CD4-positive, CD25-positive, alpha-beta regulatory T cell (primary cell): Measurements from ENCODE around the gene FBXO41. TPM values are rescaled to one million over a fixed set of nuclear protein-coding genes. Genes with fewer than 3 reads are reported as not detected.

Experiments used
- ATAC-seq, 2 donors: fragments of 150-1000 bp; cut with Tn5 transposase; one replicate each; pipeline ENCODE4 v1.10.0; 2021; ENCODE audit warnings: low read depth in 2 of 2, moderate number of reproducible peaks in 2 of 2, moderate library complexity in 1 of 2
- DNase-seq, 3 donors: peaks; one replicate each; pipeline versions ENCODE4 v3.0.0 to v3.0.0-alpha.2; 2012 to 2022; ENCODE audit warnings: mixed read lengths in 1 of 3
- H3K27ac ChIP-seq: one replicate; pipeline ENCODE4 v1.7.0; 2013; ENCODE audit warnings: mild to moderate bottlenecking, low read length; ENCODE audit not compliant: insufficient read depth, poor library complexity, severe bottlenecking
- H3K27me3 ChIP-seq: one replicate; pipeline ENCODE4 v1.7.0; 2013; ENCODE audit warnings: low read length; ENCODE audit not compliant: control insufficient read depth, insufficient read depth
- H3K36me3 ChIP-seq: one replicate; pipeline ENCODE4 v1.7.0; 2013; ENCODE audit warnings: mild to moderate bottlenecking, low read length, moderate library complexity; ENCODE audit not compliant: control insufficient read depth, insufficient read depth
- H3K4me1 ChIP-seq: 2 replicates; pipeline ENCODE4 v1.7.0; 2013; ENCODE audit warnings: mild to moderate bottlenecking, low read length; ENCODE audit not compliant: insufficient read depth, control insufficient read depth, poor library complexity, severe bottlenecking
- H3K4me3 ChIP-seq: one replicate; pipeline ENCODE4 v1.7.0; 2013; ENCODE audit warnings: low read depth, mild to moderate bottlenecking, low read length, moderate library complexity
- H3K9me3 ChIP-seq, 2 experiments: 1 replicate in 1 of 2; 2 replicates in 1 of 2; pipeline ENCODE4 v1.7.0; 2013; ENCODE audit warnings: low read length in 2 of 2, mild to moderate bottlenecking in 1 of 2, moderate library complexity in 1 of 2; ENCODE audit not compliant: control insufficient read depth in 2 of 2
- H3K27ac Mint-ChIP-seq, 3 donors: one replicate each; pipeline ENCODE4 v1.8.0; 2020 to 2022; ENCODE audit warnings: mild to moderate bottlenecking in 3 of 3, mixed read lengths in 3 of 3, moderate library complexity in 2 of 3
- H3K27me3 Mint-ChIP-seq: one replicate; pipeline ENCODE4 v1.8.0; 2022; ENCODE audit warnings: mild to moderate bottlenecking, mixed read lengths
- H3K36me3 Mint-ChIP-seq: one replicate; pipeline ENCODE4 v1.8.0; 2020; ENCODE audit warnings: mixed read lengths
- H3K4me1 Mint-ChIP-seq, 4 donors: one replicate each; pipeline ENCODE4 v1.8.0; 2020 to 2022; ENCODE audit warnings: mixed read lengths in 4 of 4, mild to moderate bottlenecking in 1 of 4
- H3K4me3 Mint-ChIP-seq, 4 donors: one replicate each; pipeline ENCODE4 v1.8.0; 2020 to 2022; ENCODE audit warnings: mild to moderate bottlenecking in 4 of 4, mixed read lengths in 4 of 4, moderate library complexity in 3 of 4
- H3K9me3 Mint-ChIP-seq, 7 donors: one replicate each; pipeline ENCODE4 v1.8.0; 2020 to 2022; ENCODE audit warnings: mixed read lengths in 7 of 7, mild to moderate bottlenecking in 3 of 7, moderate library complexity in 2 of 7
- polyA plus RNA-seq, 4 donors: library from polyadenylated mRNA; unstranded; fragments of 300-500 nt; fragmentation: Illumina TruSeq; gene quantifications; one replicate each; pipeline ENCODE4 v1.2.3, GENCODE V29; 2021
- total RNA-seq: library from RNA; stranded (reverse); gene quantifications from one replicate; pipeline ENCODE4 v1.2.3, GENCODE V29; 2022

Gene FBXO41
- total and polyA plus RNA-seq, 5 donors from 2014 or later, result 0.51 to 17.4 (median 1.0) TPM

GRCh38 chr2:73253901-73254300, 30.4 kb downstream of the FBXO41 start:
- H3K36me3 Mint-ChIP-seq, result peaks cover 18% of the 10 kb centered on the region
- no peaks in the 10 kb centered on the region for H3K9me3 Mint-ChIP-seq
- H3K27ac Mint-ChIP-seq, result peak overlapping the region in 1 of 3 donors; percentile 15

GRCh38 chr2:73253400-73253799, 30.9 kb downstream of the FBXO41 start:
- H3K27ac Mint-ChIP-seq, result peak overlapping the region in 1 of 3 donors; percentile 43
- H3K36me3 Mint-ChIP-seq, result peaks cover 22% of the 10 kb centered on the region
- peaks cover 0 to 7% (median 0%) of the 10 kb centered on the region in 4 donors for H3K4me1 Mint-ChIP-seq
- H3K4me3 Mint-ChIP-seq, result no peak overlapping the region
- DNase-seq (no peak), ATAC-seq (no peak)
- H3K4me1 ChIP-seq, result peaks cover 6% of the 10 kb centered on the region
- H3K27me3 Mint-ChIP-seq, result no peaks in the 10 kb centered on the region
- H3K9me3 Mint-ChIP-seq, result no peaks in the 10 kb centered on the region
- H3K9me3 ChIP-seq, result no peaks in the 10 kb centered on the region
- peaks cover 58% of the 10 kb centered on the region for H3K36me3 ChIP-seq
- H3K4me3 ChIP-seq, result no peak overlapping the region
- no peaks in the 10 kb centered on the region for H3K27me3 ChIP-seq
- no peak overlapping the region for H3K27ac ChIP-seq

More at GRCh38 chr2:73253901-73254300, 30.4 kb downstream of the FBXO41 start:
- Mint-ChIP-seq H3K4me1 (peaks cover 0 to 7% (median 0%) of the 10 kb centered on the region in 4 donors), H3K4me3 (no peak overlapping the region), H3K27me3 (no peaks in the 10 kb centered on the region)
- peaks cover 53% of the 10 kb centered on the region for H3K36me3 ChIP-seq
- H3K27me3 ChIP-seq, result no peaks in the 10 kb centered on the region
- H3K4me3 ChIP-seq, result no peak overlapping the region
- DNase-seq (no peak), ATAC-seq (no peak)
- H3K9me3 ChIP-seq, result no peaks in the 10 kb centered on the region
- peaks cover 6% of the 10 kb centered on the region for H3K4me1 ChIP-seq
- no peak overlapping the region for H3K27ac ChIP-seq

GRCh38 chr2:73252238-73253027, 31.8 kb downstream of the FBXO41 start:
- H3K4me1 ChIP-seq, result no peaks in the 10 kb centered on the region
- H3K27me3 ChIP-seq, result no peaks in the 10 kb centered on the region
- H3K4me1 Mint-ChIP-seq, result peaks cover 0 to 4% (median 0%) of the 10 kb centered on the region in 4 donors
- H3K27ac ChIP-seq, result no peak overlapping the region
- ATAC-seq (no peak), DNase-seq (no peak)
- H3K4me3 ChIP-seq, result no peak overlapping the region
- no peak overlapping the region for H3K4me3 Mint-ChIP-seq
- no peaks in the 10 kb centered on the region for H3K9me3 ChIP-seq
- no peaks in the 10 kb centered on the region for H3K27me3 Mint-ChIP-seq
- H3K27ac Mint-ChIP-seq, result no peak overlapping the region
- no peaks in the 10 kb centered on the region for H3K9me3 Mint-ChIP-seq
- peaks cover 67% of the 10 kb centered on the region for H3K36me3 ChIP-seq
- H3K36me3 Mint-ChIP-seq, result peaks cover 22% of the 10 kb centered on the region

GRCh38 chr2:73250872-73251846, 33.1 kb downstream of the FBXO41 start:
- Mint-ChIP-seq H3K27ac (no peak overlapping the region), H3K36me3 (peaks cover 33% of the 10 kb centered on the region), H3K27me3 (no peaks in the 10 kb centered on the region), H3K4me3 (no peak overlapping the region), H3K9me3 (no peaks in the 10 kb centered on the region), H3K4me1 (peaks cover 0 to 4% (median 0%) of the 10 kb centered on the region in 4 donors)
- no peaks in the 10 kb centered on the region for H3K4me1 ChIP-seq
- no peaks in the 10 kb centered on the region for H3K27me3 ChIP-seq
- no peak overlapping the region for H3K27ac ChIP-seq
- no peaks in the 10 kb centered on the region for H3K9me3 ChIP-seq
- DNase-seq (no peak), ATAC-seq (no peak)
- peaks cover 80% of the 10 kb centered on the region for H3K36me3 ChIP-seq
- no peak overlapping the region for H3K4me3 ChIP-seq

GRCh38 chr2:73249636-73250035, 34.6 kb downstream of the FBXO41 start:
- Histone ChIP-seq H3K4me3 (no peak overlapping the region), H3K27me3 (no peaks in the 10 kb centered on the region), H3K9me3 (no peaks in the 10 kb centered on the region), H3K36me3 (peaks cover 95% of the 10 kb centered on the region), H3K27ac (no peak overlapping the region), H3K4me1 (no peaks in the 10 kb centered on the region)
- no peak for DNase-seq
- Mint-ChIP-seq H3K4me3 (no peak overlapping the region), H3K27me3 (no peaks in the 10 kb centered on the region), H3K4me1 (peaks cover 0 to 10% (median under 1%) of the 10 kb centered on the region in 4 donors), H3K9me3 (no peaks in the 10 kb centered on the region), H3K27ac (no peak overlapping the region), H3K36me3 (peaks cover 40% of the 10 kb centered on the region)
- ATAC-seq, result no peak

- H3K27me3 Mint-ChIP-seq, result no peaks in the 10 kb centered on the region
- H3K36me3 Mint-ChIP-seq, result peaks cover 45% of the 10 kb centered on the region
- no peaks in the 10 kb centered on the region for H3K9me3 Mint-ChIP-seq
- ATAC-seq, result no peak
- H3K27ac Mint-ChIP-seq, result no peak overlapping the region
- H3K36me3 ChIP-seq, result peaks cover 92% of the 10 kb centered on the region
- H3K4me3 Mint-ChIP-seq, result no peak overlapping the region
- H3K4me1 ChIP-seq, result no peaks in the 10 kb centered on the region
- H3K4me3 ChIP-seq, result no peak overlapping the region
- no peaks in the 10 kb centered on the region for H3K27me3 ChIP-seq
- peaks cover 0 to 10% (median 6%) of the 10 kb centered on the region in 4 donors for H3K4me1 Mint-ChIP-seq
- DNase-seq, result no peak
- no peaks in the 10 kb centered on the region for H3K9me3 ChIP-seq
- H3K27ac ChIP-seq, result no peak overlapping the region
These were observed 37.4 kb downstream of the FBXO41 start for GRCh38 chr2:73246850-73247249.

GRCh38 chr2:73244580-73244979, 39.7 kb downstream of the FBXO41 start:
- H3K4me1 Mint-ChIP-seq, result peaks cover 1 to 10% (median 7%) of the 10 kb centered on the region in 4 donors
- H3K9me3 ChIP-seq, result no peaks in the 10 kb centered on the region
- H3K36me3 Mint-ChIP-seq, result peaks cover 30% of the 10 kb centered on the region
- DNase-seq (no peak), ATAC-seq (no peak)
- no peaks in the 10 kb centered on the region for H3K27me3 ChIP-seq
- no peaks in the 10 kb centered on the region for H3K27me3 Mint-ChIP-seq
- H3K27ac ChIP-seq, result no peak overlapping the region
- H3K27ac Mint-ChIP-seq, result no peak overlapping the region
- H3K9me3 Mint-ChIP-seq, result no peaks in the 10 kb centered on the region
- no peak overlapping the region for H3K4me3 Mint-ChIP-seq
- no peak overlapping the region for H3K4me3 ChIP-seq
- H3K4me1 ChIP-seq, result no peaks in the 10 kb centered on the region
- H3K36me3 ChIP-seq, result peaks cover 89% of the 10 kb centered on the region
